K562 (cell line): ENCODE results near the gene PTPRO. TPM values are rescaled to one million over a fixed set of nuclear protein-coding genes. Genes with fewer than 3 reads are reported as not detected.

Source experiments
- ATAC-seq: fragments of 200-7000 bp; cut with Tn5 transposase; 3 replicates; pipeline ENCODE4 v1.9.1; 2020; ENCODE audit warnings: moderate library complexity
- BruUV-seq: library from RNA; stranded (reverse); fragments of 400-500 nt; replicated peaks from 2 replicates; lab custom pipeline; 2021; lab: Mats Ljungman, UMichigan
- CTCF ChIA-PET: fragments of 300-600 bp; formaldehyde crosslinking; extraction: SDS; loops from one replicate; lab custom pipeline; 2021; ENCODE audit warnings: low intra/inter-chr PET ratio; lab: Yijun Ruan, JAX
- POLR2A ChIA-PET: fragments of 300-600, 350-650 bp; sonication (Branson Sonifier 250); formaldehyde crosslinking; extraction: SDS; loops from one replicate; lab custom pipeline; 2021; ENCODE audit warnings: antibody characterized with exemption, inconsistent platforms; lab: Yijun Ruan, JAX
- DNase-seq, 4 experiments: peaks; one replicate each; pipeline versions ENCODE4 v3.0.0 to v3.0.0-alpha.2; 2011 to 2018; ENCODE audit warnings: low spot score in 3 of 4, mixed read lengths in 3 of 4; ENCODE audit errors: extremely low read depth in 1 of 4
- FAIRE-seq: peaks from 2 replicates; lab custom pipeline; 2011; peaks lifted over from hg19 to GRCh38; lab: Jason Lieb, UNC
- H2AFZ ChIP-seq: 2 replicates; pipeline ENCODE4 v1.6.0; 2011; ENCODE audit warnings: low read depth, low read length, control low read depth, inconsistent platforms
- H3K27ac ChIP-seq: fragments of 200-600 bp; 3 replicates; pipeline ENCODE4 v1.8.0; 2011; ENCODE audit warnings: low read depth, mild to moderate bottlenecking, control low read depth, inconsistent platforms, low read length, moderate library complexity, mixed read lengths; ENCODE audit errors: extremely low read depth
- H3K27me3 ChIP-seq, 2 experiments: fragments of 300-600 bp in 1 of 2; 2 replicates in 1 of 2; 3 replicates in 1 of 2; pipeline versions ENCODE4 v1.6.0 to v1.8.0; 2011; ENCODE audit warnings: inconsistent platforms in 2 of 2, low read length in 2 of 2, mild to moderate bottlenecking in 1 of 2, mixed read lengths in 1 of 2, moderate library complexity in 1 of 2; ENCODE audit not compliant: control insufficient read depth in 2 of 2, insufficient read depth in 2 of 2
- H3K36me3 ChIP-seq: fragments of 300-600 bp; 3 replicates; pipeline ENCODE4 v1.8.0; 2011; ENCODE audit warnings: mild to moderate bottlenecking, low read length, inconsistent platforms; ENCODE audit not compliant: control insufficient read depth, insufficient read depth
- H3K4me1 ChIP-seq, 2 experiments: fragments of 200-600 bp in 1 of 2; replicated peaks in 1 of 2; 2 replicates in 1 of 2; 3 replicates in 1 of 2; pipeline versions ENCODE4 v1.5.1 to v1.8.0; 2011; ENCODE audit warnings: inconsistent platforms in 2 of 2, low read length in 2 of 2, mild to moderate bottlenecking in 1 of 2, mixed read lengths in 1 of 2, moderate library complexity in 1 of 2; ENCODE audit not compliant: control insufficient read depth in 2 of 2, insufficient read depth in 2 of 2
- H3K4me2 ChIP-seq: 2 replicates; pipeline ENCODE4 v1.6.1; 2011; ENCODE audit warnings: low read length, control low read depth, inconsistent platforms, mixed read lengths; ENCODE audit not compliant: insufficient read depth
- H3K4me3 ChIP-seq: fragments of 200-600 bp; sonication (generic), shearing (Covaris generic); 2 replicates; pipeline ENCODE4 v1.5.1; 2016; ENCODE audit warnings: control low read depth, inconsistent platforms
- H3K79me2 ChIP-seq: fragments of 200-600 bp; 3 replicates; pipeline ENCODE4 v1.8.0; 2011; ENCODE audit warnings: low read length, inconsistent platforms; ENCODE audit not compliant: control insufficient read depth, insufficient read depth
- H3K9ac ChIP-seq, 2 experiments: 2 replicates each; pipeline versions ENCODE4 v1.6.0 to v1.6.1; 2011; ENCODE audit warnings: low read depth in 2 of 2, low read length in 2 of 2, control low read depth in 1 of 2, inconsistent platforms in 1 of 2, mild to moderate bottlenecking in 1 of 2, mixed read lengths in 1 of 2; ENCODE audit not compliant: insufficient read depth in 1 of 2
- H3K9me1 ChIP-seq: one replicate; pipeline ENCODE4 v1.6.0; 2011; ENCODE audit warnings: inconsistent platforms, mild to moderate bottlenecking, low read length, moderate library complexity; ENCODE audit not compliant: control insufficient read depth, insufficient read depth
- H3K9me3 ChIP-seq: replicated peaks from 2 replicates; pipeline ENCODE4 v1.5.1; 2011; ENCODE audit warnings: low read depth, low read length, inconsistent platforms; ENCODE audit not compliant: control insufficient read depth, insufficient read depth
- H4K20me1 ChIP-seq: replicated peaks from 2 replicates; pipeline ENCODE4 v1.6.1; 2011; ENCODE audit warnings: low read length, inconsistent platforms, mixed read lengths; ENCODE audit not compliant: control insufficient read depth, insufficient read depth
- ATF7 ChIP-seq: fragments of 450-650 bp; IDR thresholded peaks from 2 replicates; pipeline ENCODE4 v1.7.1; 2014; ENCODE audit warnings: mild to moderate bottlenecking, moderate library complexity
- CEBPG ChIP-seq, 3 experiments: fragments of 200-800 bp in 1 of 3; sonication (Bioruptor generic) in 1 of 3; sonication (generic) in 1 of 3; formaldehyde crosslinking in 1 of 3; IDR thresholded peaks in 2 of 3; conservative IDR thresholded peaks in 1 of 3; 2 replicates each; pipeline versions ENCODE4 v1.6.1 to v1.8.0; 2016 to 2022; ENCODE audit warnings: missing compliant biosample characterization in 2 of 3, missing genetic modification characterization in 2 of 3, mild to moderate bottlenecking in 1 of 3, missing genetic modification reagents in 1 of 3
- CHD2 ChIP-seq: IDR thresholded peaks from 2 replicates; pipeline ENCODE4 v1.6.1; 2011; ENCODE audit warnings: low read depth, low read length
- DDX20 ChIP-seq: fragments of 450-650 bp; IDR thresholded peaks from 2 replicates; pipeline ENCODE4 v1.6.1; 2016; ENCODE audit warnings: missing genetic modification characterization, low read depth, mild to moderate bottlenecking, missing compliant biosample characterization, moderate library complexity
- HNRNPLL ChIP-seq: fragments of 200-400 bp; formaldehyde crosslinking; IDR thresholded peaks from 2 replicates; pipeline ENCODE4 v1.6.1; 2017; ENCODE audit warnings: low read length, low read depth, mild to moderate bottlenecking; ENCODE audit not compliant: poor library complexity, severe bottlenecking
- KDM2B ChIP-seq: fragments of 250-450 bp; sonication (Bioruptor Pico); IDR thresholded peaks from 2 replicates; pipeline ENCODE4 v1.8.0; 2021; ENCODE audit warnings: mild to moderate bottlenecking, moderate library complexity
- MTA2 ChIP-seq: fragments of 450-650 bp; IDR thresholded peaks from 2 replicates; pipeline ENCODE4 v1.6.1; 2016; ENCODE audit warnings: low read depth
- PHF8 ChIP-seq: fragments of 200-600 bp; sonication (generic); IDR thresholded peaks from 2 replicates; pipeline ENCODE4 v1.6.1; 2012; ENCODE audit warnings: mixed run types, mild to moderate bottlenecking, inconsistent platforms, low read length, moderate library complexity, borderline replicate concordance
- RNF2 ChIP-seq: sonication (generic); IDR thresholded peaks from 2 replicates; pipeline ENCODE4 v1.6.1; 2016
- ZNF146 ChIP-seq: IDR thresholded peaks from one replicate; pipeline ENCODE4 v1.6.1; 2018; ENCODE audit warnings: missing compliant biosample characterization; ENCODE audit not compliant: unreplicated experiment
- ZNF184 ChIP-seq: sonication (generic); formaldehyde crosslinking; IDR thresholded peaks from 2 replicates; pipeline ENCODE4 v1.5.0; 2020; ENCODE audit warnings: missing genetic modification reagents
- ZNF197 ChIP-seq: fragments of 200-800 bp; sonication (Bioruptor generic); IDR thresholded peaks from 2 replicates; pipeline ENCODE4 v1.6.1; 2016; ENCODE audit warnings: low read depth, missing genetic modification characterization, missing compliant biosample characterization
- ZNF23 ChIP-seq: fragments of 250-450 bp; sonication (Bioruptor Pico); IDR thresholded peaks from 2 replicates; pipeline ENCODE4 v1.4.0; 2020; ENCODE audit warnings: mild to moderate bottlenecking
- WGBS: fragments of 100-300 bp; shearing (Covaris generic); methylation state at CpG from one replicate; pipeline ENCODE4 v1.1.6; 2016; ENCODE audit warnings: low coverage, mixed read lengths; ENCODE audit not compliant: insufficient coverage; ENCODE audit errors: missing lambda C conversion rate; 5-methylcytosine and 5-hydroxymethylcytosine counted together
- in situ Hi-C: fragments of 300-500 bp; cut with MboI; formaldehyde crosslinking; loops from 4 replicates; pipeline ENCODE4 v1.15.0; 2018; ENCODE audit warnings: inconsistent platforms, mixed read lengths
- intact Hi-C: fragments of 100-400 bp; cut with micrococcal nuclease; formaldehyde crosslinking; loops from 2 replicates; pipeline ENCODE4 v1.14.2; 2022
- polyA plus RNA-seq, 8 experiments: library from polyadenylated mRNA; depleted of rRNA in 4 of 8; stranded (reverse) in 5 of 8; unstranded in 3 of 8; fragments of >200 nt; fragmentation: Nextera tagmentation in 2 of 8; fragmentation: Illumina TruSeq in 1 of 8; extraction: Ambion mirVana in 2 of 8; extraction: Trizol in 1 of 8; gene quantifications; 2 replicates each; pipeline versions ENCODE4 v1.2.1 to v1.2.3, GENCODE V29; 2011 to 2014; ENCODE audit warnings: inconsistent platforms in 1 of 8, missing spikeins in 1 of 8
- total RNA-seq, 7 experiments: library from RNA; depleted of rRNA in 6 of 7; stranded (reverse); fragments of >200 nt in 6 of 7; fragmentation: Illumina TruSeq in 2 of 7; extraction: Trizol in 2 of 7; gene quantifications; 2 replicates each; pipeline versions ENCODE4 v1.2.1 to v1.2.3, GENCODE V29; 2011 to 2021; ENCODE audit warnings: low replicate concordance in 1 of 7
- TF ChIP-seq, protein P1 (sequence below): sonication (generic); formaldehyde crosslinking; IDR thresholded peaks from 2 replicates; pipeline ENCODE4 v1.8.0; 2022; ENCODE audit warnings: mild to moderate bottlenecking, missing genetic modification reagents
- TF ChIP-seq, protein P2 (sequence below): IDR thresholded peaks from 2 replicates; pipeline ENCODE4 v1.6.1; 2012; ENCODE audit warnings: low read depth, low read length, improper control_type of control experiment, borderline replicate concordance
- TF ChIP-seq, protein P3 (sequence below): sonication (generic); formaldehyde crosslinking; IDR thresholded peaks from 2 replicates; pipeline ENCODE4 v1.9.0; 2022; ENCODE audit warnings: mild to moderate bottlenecking, missing genetic modification reagents

PTPRO gene
- total and polyA plus RNA-seq, 9 of the 15 experiments (the other 6 are each of a cell fraction or from before 2014, with no cell fraction given), result 0.22 TPM; not detected in 8

DNA sequence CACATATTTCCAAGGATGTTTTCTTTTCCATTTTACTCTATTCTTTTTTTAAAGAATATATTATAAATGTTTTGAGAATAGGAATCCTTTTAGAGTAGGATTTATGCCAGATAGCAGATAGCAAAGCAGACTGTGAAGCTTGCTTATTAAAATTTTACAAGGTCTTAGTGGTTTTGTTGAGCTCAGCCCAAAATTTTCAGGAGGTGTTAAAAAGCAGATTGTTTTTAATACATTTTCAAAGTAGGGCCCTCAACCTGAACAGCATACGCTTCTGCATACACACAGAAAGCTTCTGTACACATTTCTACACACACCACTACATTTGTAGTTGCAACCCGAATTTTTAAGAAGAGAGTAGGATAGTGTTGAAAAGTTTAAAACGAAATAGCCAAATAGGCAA lies 315.9 kb downstream of the PTPRO start:
- no TSS peak for BruUV-seq
- WGBS, result 0% methylated on average over 3 of the region's 3 CpGs

More for the DNA sequence above, 315.9 kb downstream of the PTPRO start:
- Histone ChIP-seq H3K9me1 (no peaks in the 10 kb centered on the region), H3K4me2 (no peak overlapping the region), H3K4me1 (no peaks in the 10 kb centered on the region), H4K20me1 (no peaks in the 10 kb centered on the region), H3K9ac (no peak overlapping the region), H3K36me3 (no peaks in the 10 kb centered on the region), H3K27ac (no peak overlapping the region), H3K79me2 (no peaks in the 10 kb centered on the region), H3K9me3 (no peaks in the 10 kb centered on the region), H2AFZ (no peak overlapping the region), H3K4me3 (no peak overlapping the region), H3K27me3 (no peaks in the 10 kb centered on the region)
- POLR2A ChIA-PET, result no interaction called here
- TF ChIP-seq ZNF23 (no peak), ZNF184 (CRISPR knock-in tag) (no peak), HNRNPLL (no peak), CHD2 (no peak), ATF7 (no peak), ZNF146 (CRISPR knock-in tag) (no peak), RNF2 (no peak), PHF8 (no peak), MTA2 (no peak), ZNF197 (no peak), CEBPG (CRISPR knock-in tag; IDR thresholded peaks at IDR 0.05) (no peak), CEBPG (tag; conservative IDR thresholded peaks at IDR 0.05 in 1 of 2, IDR thresholded peaks at IDR 0.05 in 1 of 2) (no peak), KDM2B (CRISPR knock-in tag) (no peak), DDX20 (tag) (no peak)
- TF ChIP-seq, protein P1, sequence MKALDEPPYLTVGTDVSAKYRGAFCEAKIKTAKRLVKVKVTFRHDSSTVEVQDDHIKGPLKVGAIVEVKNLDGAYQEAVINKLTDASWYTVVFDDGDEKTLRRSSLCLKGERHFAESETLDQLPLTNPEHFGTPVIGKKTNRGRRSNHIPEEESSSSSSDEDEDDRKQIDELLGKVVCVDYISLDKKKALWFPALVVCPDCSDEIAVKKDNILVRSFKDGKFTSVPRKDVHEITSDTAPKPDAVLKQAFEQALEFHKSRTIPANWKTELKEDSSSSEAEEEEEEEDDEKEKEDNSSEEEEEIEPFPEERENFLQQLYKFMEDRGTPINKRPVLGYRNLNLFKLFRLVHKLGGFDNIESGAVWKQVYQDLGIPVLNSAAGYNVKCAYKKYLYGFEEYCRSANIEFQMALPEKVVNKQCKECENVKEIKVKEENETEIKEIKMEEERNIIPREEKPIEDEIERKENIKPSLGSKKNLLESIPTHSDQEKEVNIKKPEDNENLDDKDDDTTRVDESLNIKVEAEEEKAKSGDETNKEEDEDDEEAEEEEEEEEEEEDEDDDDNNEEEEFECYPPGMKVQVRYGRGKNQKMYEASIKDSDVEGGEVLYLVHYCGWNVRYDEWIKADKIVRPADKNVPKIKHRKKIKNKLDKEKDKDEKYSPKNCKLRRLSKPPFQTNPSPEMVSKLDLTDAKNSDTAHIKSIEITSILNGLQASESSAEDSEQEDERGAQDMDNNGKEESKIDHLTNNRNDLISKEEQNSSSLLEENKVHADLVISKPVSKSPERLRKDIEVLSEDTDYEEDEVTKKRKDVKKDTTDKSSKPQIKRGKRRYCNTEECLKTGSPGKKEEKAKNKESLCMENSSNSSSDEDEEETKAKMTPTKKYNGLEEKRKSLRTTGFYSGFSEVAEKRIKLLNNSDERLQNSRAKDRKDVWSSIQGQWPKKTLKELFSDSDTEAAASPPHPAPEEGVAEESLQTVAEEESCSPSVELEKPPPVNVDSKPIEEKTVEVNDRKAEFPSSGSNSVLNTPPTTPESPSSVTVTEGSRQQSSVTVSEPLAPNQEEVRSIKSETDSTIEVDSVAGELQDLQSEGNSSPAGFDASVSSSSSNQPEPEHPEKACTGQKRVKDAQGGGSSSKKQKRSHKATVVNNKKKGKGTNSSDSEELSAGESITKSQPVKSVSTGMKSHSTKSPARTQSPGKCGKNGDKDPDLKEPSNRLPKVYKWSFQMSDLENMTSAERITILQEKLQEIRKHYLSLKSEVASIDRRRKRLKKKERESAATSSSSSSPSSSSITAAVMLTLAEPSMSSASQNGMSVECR, result no peak
- TF ChIP-seq, protein P2, sequence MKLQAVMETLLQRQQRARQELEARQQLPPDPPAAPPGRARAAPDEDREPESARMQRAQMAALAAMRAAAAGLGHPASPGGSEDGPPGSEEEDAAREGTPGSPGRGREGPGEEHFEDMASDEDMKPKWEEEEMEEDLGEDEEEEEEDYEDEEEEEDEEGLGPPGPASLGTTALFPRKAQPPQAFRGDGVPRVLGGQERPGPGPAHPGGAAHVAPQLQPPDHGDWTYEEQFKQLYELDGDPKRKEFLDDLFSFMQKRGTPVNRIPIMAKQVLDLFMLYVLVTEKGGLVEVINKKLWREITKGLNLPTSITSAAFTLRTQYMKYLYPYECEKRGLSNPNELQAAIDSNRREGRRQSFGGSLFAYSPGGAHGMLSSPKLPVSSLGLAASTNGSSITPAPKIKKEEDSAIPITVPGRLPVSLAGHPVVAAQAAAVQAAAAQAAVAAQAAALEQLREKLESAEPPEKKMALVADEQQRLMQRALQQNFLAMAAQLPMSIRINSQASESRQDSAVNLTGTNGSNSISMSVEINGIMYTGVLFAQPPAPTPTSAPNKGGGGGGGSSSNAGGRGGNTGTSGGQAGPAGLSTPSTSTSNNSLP, result no peak
- TF ChIP-seq, protein P3, sequence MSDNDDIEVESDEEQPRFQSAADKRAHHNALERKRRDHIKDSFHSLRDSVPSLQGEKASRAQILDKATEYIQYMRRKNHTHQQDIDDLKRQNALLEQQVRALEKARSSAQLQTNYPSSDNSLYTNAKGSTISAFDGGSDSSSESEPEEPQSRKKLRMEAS, result no peak
- no peak for DNase-seq
- in situ Hi-C loops, result no loop called here
- FAIRE-seq, result no peak
- CTCF ChIA-PET, result no interaction called here
- intact Hi-C loops, result no loop called here
- ATAC-seq, result no peak
